ENCODE measurements around the gene KAZN.

KAZN gene

DNA sequence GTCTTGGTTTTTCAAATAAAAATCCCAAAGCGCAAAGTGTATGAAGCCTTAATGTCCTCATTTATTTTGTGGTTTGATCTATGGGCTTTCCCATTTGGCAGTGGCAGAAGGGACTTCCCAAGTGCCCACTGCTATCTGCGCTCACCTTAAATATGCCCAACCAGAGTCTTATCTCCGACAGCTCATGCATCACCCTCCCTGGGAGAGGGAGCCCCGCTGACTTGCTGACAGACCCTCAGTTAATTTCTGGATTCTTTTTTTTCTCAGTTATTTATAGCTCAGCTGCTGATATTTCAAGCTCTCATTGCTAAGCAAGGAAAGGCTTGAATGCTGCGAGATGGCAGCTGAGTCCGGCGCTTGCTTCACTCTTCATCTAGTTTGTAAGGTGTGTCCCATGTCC lies 19.3 kb downstream of the KAZN start:
- no peak overlapping the region for H3K4me3 ChIP-seq (ENCODE audit: low read length)
- TF ChIP-seq, protein P1, sequence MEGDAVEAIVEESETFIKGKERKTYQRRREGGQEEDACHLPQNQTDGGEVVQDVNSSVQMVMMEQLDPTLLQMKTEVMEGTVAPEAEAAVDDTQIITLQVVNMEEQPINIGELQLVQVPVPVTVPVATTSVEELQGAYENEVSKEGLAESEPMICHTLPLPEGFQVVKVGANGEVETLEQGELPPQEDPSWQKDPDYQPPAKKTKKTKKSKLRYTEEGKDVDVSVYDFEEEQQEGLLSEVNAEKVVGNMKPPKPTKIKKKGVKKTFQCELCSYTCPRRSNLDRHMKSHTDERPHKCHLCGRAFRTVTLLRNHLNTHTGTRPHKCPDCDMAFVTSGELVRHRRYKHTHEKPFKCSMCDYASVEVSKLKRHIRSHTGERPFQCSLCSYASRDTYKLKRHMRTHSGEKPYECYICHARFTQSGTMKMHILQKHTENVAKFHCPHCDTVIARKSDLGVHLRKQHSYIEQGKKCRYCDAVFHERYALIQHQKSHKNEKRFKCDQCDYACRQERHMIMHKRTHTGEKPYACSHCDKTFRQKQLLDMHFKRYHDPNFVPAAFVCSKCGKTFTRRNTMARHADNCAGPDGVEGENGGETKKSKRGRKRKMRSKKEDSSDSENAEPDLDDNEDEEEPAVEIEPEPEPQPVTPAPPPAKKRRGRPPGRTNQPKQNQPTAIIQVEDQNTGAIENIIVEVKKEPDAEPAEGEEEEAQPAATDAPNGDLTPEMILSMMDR (conservative IDR thresholded peaks at IDR 0.05; ENCODE audit: low read depth, low read length) = no peak
- DNase-seq (ENCODE audit: low read depth) = no peak

DNA sequence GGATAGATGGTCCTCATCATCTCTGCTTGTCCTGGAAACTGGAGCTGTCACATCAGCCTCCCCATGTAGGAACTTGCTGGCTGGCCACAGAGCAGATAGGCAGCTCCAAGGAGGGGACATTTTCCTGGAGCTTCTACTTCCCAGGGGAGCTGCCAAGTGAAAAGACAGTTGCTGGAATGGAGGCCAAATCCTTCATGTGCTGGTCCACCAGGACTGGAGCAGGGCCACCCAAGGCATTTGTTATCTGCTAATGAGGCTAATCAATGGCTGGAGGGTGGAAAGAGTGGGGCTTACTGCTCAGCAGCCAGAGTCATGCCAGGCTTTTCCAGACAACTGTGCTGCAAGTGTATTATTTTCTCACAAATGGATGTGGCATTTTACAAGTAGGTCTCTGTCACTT lies 22.5 kb downstream of the KAZN start:
- H3K4me3 ChIP-seq (ENCODE audit: low read length) = no peak overlapping the region
- no peak for DNase-seq (ENCODE audit: low read depth)
- TF ChIP-seq, protein P1 (conservative IDR thresholded peaks at IDR 0.05; ENCODE audit: low read depth, low read length) = no peak

DNA sequence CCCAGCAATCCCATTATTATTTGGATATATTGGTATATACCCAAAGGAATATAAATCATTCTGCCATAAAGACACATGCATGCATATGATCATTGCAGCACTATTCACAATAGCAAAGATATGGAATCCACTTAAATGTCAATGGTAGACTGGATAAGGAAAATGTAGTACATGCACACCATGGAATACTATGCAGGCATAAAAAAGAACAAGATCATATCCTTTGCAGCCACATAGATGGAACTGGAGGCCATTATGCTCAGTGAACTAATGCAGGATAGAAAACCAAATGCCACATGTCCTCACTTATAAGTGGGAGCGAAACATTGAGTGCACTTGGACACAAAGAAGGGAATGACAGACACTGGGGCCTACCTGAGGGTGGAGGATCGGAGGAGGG lies 24.6 kb downstream of the KAZN start:
- TF ChIP-seq, protein P1 (conservative IDR thresholded peaks at IDR 0.05; ENCODE audit: low read depth, low read length) = no peak
- DNase-seq (ENCODE audit: low read depth) = no peak
- no peak overlapping the region for H3K4me3 ChIP-seq (ENCODE audit: low read length)

DNA sequence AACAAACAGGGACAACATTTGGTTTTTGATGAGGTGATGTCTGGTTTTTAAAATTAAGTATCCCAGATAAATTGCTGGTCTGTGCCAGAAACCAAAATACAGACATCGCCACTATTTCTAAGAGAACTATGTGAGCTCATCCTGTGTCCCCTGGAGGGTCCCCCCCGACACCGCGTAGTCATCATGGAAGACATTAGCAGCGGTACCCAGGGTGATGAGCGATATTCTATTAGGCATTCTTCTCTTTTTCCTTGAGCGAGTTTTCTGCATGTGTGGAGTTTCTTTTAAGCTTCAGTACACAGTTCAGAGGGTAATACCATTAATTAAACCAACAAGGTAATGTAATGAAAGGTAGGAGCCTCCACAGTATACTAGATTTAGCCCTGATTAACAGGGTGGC lies 26.5 kb downstream of the KAZN start:
- TF ChIP-seq, protein P1 (conservative IDR thresholded peaks at IDR 0.05; ENCODE audit: low read depth, low read length) = no peak
- H3K4me3 ChIP-seq (ENCODE audit: low read length) = no peak overlapping the region
- DNase-seq (ENCODE audit: low read depth) = no peak

DNA sequence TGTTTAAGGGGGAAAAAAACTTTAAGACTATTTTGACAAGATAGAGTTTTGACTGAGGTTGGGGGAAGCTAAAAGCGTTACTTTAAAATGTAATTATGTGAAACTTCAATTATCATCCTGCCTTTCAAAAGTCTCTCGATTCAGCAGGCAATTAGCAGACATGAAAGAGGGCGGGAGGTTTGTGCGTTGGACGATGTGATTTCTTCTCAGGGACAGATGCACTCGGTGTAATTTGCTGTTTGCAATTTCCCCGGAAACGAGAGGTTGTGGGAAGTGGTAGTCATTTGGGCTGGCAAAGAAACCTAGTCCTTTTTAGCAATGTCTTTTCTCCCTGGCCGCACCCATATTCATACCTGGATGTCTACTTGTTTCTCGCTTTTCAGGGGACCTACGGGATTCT lies 27.1 kb downstream of the KAZN start:
- no peak overlapping the region for H3K4me3 ChIP-seq (ENCODE audit: low read length)
- TF ChIP-seq, protein P1 (conservative IDR thresholded peaks at IDR 0.05; ENCODE audit: low read depth, low read length) = no peak
- no peak for DNase-seq (ENCODE audit: low read depth)

DNA sequence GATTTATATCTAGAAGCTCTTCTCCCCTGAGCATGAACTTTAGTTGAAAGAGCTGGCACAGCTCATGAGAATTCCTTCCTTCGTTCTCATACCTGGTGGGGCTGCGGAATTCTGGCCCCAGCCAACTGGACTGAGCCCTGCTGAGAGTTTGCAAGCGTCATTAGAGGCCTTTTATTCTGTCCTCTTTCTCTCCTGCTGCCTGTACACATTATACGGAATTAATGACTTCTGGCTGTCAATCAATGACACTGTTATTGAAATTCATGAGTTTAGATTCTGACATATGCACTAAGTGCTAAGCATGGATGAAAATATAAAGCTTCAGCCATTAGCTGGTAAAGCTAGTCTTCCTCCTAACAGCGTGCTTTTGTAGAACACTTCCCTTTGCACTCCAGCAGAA lies 27.5 kb downstream of the KAZN start:
- TF ChIP-seq, protein P1 (conservative IDR thresholded peaks at IDR 0.05; ENCODE audit: low read depth, low read length) = no peak
- no peak overlapping the region for H3K4me3 ChIP-seq (ENCODE audit: low read length)
- no peak for DNase-seq (ENCODE audit: low read depth)

DNA sequence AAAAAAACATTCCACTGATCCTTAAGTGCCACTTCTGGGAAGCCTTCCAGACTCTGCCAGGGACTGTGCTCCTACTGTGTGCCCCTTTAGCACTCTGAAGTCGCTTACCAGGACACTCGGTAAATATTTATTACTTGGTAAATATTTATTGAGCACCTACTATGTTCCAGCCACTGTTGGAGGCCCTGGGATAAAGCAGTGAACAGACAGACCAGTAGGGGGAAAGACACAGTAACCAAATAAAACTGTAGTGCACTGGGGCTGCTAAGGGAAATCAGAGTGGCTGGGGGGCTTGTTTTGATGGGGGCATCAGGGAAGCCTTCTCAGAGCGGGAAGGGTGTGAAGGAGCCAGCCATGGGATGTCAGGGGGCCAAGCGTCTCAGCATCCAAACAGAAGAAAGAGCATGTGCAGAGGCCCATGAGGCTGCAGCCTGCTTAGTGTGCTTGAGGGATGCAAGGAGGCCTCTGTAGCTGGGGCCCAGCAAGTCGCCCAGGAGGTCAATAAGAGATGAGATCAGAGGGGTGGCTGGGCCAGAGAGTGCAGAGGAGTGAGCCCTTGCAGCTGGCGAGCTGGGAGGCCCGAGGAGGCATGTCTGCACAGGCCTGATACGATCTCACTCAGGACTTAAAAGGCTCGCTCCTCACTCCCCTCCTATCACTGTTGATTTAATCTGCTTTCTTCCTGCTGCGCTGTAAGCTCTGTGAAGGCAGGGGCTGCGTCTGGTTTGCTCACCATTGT lies 28.6 kb downstream of the KAZN start:
- no peak for DNase-seq (ENCODE audit: low read depth)
- TF ChIP-seq, protein P1 (conservative IDR thresholded peaks at IDR 0.05; ENCODE audit: low read depth, low read length) = no peak
- H3K4me3 ChIP-seq (ENCODE audit: low read length) = no peak overlapping the region
